ENCODE results near the gene INHBC.

Gene INHBC

DNA sequence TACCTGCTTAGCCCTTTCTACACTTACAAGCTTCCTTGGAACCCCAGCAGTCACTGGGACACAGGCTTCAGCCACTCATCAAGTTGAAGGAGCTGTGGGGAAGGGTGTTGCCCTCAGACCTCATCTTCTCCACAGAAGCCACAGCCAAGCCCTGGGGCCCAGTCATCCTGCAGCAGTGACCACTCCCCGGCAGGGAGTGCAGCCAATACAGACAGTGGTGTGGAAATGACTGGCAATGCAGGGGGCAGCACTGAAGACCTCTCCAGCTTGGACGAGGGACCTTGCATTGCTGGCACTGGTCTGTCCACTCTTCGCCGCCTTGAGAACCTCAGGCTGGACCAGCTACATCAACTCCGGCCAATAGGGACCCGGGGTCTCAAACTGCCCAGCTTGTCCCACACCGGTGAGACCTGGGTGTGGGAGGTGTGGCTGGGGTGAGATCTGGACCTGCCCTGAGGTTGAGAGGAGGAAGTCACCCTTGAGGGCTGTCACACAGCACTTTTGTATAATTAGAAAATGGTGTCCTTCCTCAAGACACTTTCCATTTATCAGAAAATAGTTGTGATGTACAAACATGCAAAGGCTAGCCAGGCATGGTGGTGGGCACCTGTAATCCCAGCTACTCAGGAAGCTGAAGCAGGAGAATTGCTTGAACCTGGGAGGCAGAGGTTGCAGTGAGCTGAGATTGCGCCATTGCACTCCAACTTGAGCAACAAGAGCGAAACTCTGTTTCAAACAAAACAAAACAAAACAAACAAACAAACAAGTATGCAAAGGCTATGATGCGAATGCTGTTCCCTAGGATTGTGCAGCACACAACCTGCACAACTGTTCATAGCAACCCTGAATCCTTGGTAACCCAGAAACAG is 34.9 kb downstream of the INHBC start:
- no peak for DNase-seq (ENCODE audit: low spot score)

DNA sequence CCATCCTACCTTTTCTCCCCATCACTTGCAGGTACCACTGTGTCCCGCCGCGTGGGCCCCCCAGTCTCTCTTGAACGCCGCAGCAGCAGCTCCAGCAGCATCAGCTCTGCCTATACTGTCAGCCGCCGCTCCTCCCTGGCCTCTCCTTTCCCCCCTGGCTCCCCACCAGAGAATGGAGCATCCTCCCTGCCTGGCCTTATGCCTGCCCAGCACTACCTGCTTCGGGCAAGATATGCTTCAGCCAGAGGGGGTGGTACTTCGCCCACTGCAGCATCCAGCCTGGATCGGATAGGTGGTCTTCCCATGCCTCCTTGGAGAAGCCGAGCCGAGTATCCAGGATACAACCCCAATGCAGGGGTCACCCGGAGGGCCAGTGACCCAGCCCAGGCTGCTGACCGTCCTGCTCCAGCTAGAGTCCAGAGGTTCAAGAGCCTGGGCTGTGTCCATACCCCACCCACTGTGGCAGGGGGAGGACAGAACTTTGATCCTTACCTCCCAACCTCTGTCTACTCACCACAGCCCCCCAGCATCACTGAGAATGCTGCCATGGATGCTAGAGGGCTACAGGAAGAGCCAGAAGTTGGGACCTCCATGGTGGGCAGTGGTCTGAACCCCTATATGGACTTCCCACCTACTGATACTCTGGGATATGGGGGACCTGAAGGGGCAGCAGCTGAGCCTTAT is 35.8 kb downstream of the INHBC start:
- no peak for DNase-seq (ENCODE audit: low spot score)

DNA sequence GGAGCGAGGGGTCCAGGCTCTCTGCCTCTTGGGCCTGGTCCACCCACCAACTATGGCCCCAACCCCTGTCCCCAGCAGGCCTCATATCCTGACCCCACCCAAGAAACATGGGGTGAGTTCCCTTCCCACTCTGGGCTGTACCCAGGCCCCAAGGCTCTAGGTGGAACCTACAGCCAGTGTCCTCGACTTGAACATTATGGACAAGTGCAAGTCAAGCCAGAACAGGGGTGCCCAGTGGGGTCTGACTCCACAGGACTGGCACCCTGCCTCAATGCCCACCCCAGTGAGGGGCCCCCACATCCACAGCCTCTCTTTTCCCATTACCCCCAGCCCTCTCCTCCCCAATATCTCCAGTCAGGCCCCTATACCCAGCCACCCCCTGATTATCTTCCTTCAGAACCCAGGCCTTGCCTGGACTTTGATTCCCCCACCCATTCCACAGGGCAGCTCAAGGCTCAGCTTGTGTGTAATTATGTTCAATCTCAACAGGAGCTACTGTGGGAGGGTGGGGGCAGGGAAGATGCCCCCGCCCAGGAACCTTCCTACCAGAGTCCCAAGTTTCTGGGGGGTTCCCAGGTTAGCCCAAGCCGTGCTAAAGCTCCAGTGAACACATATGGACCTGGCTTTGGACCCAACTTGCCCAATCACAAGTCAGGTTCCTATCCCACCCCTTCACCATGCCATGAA is 36.5 kb downstream of the INHBC start:
- DNase-seq (ENCODE audit: low spot score) = no peak

DNA sequence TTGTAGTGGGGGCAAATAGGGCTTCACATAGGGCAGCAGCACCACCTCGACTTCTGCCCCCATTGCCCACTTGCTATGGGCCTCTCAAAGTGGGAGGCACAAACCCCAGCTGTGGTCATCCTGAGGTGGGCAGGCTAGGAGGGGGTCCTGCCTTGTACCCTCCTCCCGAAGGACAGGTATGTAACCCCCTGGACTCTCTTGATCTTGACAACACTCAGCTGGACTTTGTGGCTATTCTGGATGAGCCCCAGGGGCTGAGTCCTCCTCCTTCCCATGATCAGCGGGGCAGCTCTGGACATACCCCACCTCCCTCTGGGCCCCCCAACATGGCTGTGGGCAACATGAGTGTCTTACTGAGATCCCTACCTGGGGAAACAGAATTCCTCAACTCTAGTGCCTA is 37.1 kb downstream of the INHBC start:
- no peak for DNase-seq (ENCODE audit: low spot score)

DNA sequence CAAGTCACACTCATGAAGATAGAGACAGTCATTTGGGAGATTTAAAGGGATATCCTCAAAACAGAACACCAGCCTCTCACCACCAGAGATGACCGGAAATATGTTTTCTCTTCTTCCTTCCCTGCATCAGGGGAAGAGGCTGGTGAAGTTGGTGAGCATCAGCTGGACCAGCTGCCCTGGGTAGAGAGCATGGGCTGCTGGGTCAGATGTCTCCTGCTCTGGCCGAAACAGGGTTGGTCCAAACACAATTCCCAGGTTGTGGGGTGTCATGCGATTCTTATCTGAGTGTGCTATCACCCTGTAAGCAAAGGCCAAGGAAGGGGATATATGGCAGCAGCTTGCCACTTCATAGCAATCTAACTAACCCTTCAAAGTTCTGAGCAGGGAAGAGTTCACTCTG is 37.8 kb downstream of the INHBC start:
- no peak for DNase-seq (ENCODE audit: low spot score)

DNA sequence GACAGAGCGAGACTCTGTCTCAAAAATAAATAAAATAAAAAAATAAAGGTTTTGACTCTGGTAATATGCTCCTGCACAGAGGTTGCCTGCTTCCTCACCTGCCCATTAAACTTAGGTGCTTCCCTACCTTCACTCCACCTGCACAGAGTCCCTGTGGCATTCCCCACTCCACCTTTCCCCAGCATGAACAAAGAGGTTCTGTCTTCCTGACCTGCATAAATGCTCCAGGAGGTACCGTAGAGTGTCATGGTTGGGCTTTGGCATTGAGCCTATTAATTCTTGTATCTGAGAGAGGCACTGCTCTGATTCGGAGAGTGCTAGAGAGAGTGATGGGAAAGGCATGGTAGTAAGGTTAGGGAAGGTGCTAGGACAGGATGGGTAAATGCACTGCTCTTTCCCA is 38.8 kb downstream of the INHBC start:
- DNase-seq (ENCODE audit: low spot score) = no peak

DNA sequence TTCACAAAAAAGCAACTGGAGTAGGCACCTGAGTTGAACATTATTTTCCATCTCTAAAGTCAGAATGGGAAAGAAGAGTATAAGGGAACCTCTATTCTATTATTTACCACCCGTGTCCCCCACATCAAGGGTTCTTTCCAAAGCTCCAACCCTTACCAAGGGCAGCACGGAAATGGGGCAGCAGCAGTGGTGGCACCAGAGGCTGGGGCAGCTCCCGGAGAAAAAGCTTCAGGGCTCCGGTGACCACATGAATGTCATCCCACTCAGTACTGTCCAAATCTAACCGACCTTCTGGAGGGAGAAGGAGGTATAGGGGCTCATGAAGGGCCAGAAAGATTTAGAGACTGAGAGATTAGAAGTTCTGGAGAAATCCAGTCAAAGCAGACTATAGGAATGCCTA is 39.3 kb downstream of the INHBC start:
- no peak for DNase-seq (ENCODE audit: low spot score)

DNA sequence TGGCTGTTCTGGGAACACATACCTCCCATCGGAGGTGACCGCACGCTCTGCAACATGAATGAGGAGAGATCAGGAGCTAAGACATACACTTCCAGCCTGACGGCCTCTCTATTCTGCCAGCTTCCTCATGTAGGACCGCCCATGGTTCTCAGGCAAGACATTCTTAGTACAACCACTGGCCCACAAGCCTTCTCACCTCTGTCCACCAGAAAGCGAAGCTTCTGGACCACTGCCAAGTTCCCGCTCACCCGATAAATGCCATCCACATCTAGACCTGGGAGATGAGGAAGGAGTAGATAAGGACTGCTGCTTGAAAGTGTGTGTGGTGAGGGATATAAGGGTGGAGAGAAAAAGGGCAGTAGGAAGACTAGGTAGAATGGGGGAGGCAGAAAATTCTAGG is 39.8 kb downstream of the INHBC start:
- DNase-seq (ENCODE audit: low spot score) = no peak

DNA sequence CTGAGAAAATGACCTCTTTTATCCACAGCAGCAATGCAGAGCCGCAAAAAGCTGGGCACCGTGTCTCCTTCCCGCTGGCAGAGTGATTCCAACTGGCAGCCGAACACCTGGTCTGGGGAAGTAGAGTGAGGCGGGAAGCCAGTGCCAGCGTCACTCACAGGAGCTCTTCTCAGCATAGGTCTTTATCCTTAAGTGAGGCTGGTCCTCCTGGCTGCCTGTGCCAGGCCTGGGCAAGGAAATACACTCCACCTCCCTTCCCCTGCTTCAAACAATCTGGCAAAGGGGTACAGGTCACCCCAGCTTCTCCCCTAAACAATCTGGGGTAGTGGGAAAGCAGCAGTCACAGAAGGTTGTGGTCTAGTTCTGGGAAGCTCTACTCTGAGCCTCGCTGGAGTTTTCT is 40.3 kb downstream of the INHBC start:
- DNase-seq (ENCODE audit: low spot score) = no peak

DNA sequence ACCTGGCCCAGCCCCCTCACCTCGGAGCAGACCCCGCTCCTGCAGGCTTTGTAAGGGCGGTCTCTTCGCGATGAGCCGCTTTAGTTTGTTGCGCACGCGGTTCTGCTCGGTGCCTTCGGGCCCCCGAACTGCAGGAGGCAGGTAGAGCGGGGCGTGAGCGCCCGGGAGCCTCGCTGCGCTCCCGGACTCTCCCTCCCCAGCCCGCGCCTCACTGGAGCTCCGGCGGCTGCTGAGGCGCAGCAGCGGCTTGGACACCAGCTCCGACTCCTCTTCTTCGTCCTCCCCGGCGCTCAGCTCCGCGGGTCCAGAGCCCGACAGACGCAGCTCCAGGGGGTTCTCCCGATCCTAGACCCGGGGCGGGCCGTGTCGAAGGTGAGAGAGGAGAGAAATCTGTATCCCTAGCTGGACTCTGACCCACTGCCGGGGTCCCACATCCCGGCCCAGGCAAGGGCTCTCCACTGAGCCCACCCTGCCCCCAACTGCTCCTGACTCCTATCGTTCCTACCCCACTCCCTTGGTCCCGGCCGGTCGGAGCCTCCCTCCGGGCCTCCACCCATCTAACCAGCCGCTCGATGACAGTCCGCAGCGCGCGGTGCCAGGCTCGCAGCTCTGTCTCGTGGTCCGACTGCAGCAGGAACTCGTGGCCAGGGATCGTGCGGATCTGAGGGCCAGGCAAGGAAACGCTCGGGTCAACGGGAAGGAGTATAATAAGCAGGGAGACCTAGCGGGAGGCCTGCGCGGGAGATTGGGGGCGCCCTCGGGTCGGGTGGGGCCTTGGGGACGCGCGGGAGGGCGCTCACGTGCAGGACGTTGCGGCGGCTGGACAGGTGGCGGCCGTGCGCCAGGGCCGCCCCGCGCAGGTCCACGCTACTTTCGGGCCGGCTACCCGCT is 40.9 kb downstream of the INHBC start:
- peak; percentile 71 for DNase-seq (ENCODE audit: low spot score)

DNA sequence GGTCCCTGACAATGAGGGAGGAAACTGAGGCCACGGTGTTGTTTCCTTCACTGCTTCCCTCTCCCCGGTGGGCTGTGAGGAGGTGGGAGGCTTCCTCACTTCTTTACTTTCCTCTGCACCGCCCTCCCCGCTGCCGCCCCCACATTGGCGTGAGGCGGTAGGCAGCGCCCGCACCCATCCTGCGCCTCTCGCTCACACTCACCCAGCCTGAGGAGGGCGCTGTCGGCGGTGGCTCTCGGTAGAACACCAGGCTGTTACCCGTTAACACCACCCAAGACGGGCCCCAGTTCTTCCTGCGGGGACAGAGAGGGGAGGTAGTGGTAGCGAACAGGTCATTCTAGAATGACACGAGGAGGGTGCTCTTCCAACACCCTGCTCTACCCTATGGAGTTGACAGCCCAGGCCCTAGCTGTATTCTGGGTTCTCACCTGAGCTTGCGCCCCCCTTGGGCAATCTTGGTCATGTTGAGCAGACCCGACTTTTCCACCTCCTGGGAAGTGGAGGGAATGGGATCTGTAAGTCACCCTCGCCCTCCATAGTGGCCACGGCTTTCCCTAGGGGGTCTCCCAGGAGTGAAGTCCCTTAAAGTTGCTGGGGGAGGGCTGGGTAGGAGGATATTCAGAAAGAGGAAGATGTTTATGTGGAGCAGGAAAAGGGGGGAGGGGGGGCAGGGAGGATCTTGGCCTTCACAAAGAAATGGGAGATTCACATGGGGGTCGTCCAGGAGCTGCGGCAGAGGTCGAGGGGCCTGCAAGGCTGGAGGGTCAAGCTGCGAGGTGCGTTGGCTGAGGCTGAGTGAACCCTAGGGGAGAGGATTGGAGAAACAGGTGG is 41.8 kb downstream of the INHBC start:
- DNase-seq (ENCODE audit: low spot score) = no peak

DNA sequence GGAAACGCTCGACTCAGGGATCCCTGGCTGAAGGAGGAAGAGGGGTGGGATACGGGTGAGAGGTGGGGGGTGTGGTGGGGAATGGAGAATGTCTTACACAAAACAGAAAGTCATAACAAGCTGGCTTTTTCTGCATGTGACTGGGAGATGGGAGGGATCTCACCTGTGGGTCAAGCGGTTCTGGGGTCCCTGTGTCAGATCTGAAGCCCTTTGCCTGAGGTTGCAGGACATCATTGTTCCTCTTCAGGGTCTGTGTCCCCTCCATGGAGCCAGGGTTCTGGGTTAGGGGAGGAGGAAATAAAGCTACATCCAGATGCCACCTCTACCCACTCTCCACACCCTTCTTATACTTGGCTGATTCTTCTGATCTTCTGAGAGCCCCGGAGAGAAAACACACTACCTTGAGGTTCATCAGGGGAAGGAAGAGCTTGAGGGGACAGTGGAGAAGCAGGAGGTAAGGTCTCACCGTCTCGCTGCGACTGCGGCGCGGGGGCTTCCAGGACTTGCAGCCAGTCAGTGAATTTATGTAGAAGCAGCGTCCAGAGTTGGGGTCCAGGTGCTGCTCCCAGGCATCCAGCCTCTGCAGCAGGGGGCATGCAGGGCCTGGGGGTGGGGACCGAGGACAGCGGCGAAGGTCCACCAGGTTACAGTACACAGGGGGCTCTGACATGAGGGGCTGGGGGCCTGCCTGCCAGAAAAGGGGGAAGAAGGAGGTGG is 42.6 kb downstream of the INHBC start:
- DNase-seq (ENCODE audit: low spot score) = no peak

DNA sequence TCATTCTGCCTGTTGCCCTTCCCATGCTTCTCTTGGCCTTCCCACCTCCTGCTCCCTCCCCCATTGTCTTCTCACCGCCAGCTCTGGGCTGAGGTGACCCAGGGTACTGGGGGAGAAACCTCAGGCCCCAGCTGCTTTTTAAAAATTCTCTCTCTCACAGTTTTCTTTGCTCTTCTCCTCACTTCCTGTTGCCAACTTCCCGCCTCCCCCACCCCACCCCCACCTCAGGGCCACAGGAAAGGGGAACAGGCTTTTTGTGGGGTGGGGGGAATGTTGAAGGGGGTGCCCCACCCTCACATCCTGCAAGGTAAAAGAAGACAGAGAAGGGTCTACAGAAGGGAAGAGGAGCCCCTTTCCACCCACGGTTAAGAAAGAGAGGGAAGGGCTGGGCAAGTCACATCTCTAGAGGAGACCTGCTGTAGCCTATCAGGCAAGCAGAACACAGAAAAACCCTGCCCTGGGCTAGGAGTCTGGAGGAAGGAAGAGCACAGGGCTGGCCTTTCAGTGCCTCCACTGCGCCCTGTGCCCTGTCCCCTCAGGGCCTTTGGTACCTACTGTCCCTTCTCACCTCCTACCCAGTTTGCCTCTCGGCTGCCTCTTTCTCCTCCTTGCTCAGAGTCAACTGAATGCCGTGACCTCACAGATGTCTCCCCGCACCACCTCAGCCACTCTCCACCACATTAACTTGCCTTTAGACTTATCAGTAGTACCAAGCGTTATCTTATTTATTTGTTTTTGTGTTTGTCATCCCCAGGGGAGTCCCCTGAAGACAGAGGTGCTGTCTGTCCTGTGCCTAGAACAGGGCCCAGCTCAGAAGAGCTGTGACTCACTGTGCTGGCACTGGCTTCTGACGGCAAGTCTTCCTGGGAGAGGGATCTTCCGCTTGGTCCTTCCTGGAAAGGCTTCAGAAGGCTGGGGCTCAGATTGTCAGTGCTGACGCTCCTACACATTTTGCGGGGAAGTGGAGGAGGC is 43.4 kb downstream of the INHBC start:
- DNase-seq (ENCODE audit: low spot score) = no peak

DNA sequence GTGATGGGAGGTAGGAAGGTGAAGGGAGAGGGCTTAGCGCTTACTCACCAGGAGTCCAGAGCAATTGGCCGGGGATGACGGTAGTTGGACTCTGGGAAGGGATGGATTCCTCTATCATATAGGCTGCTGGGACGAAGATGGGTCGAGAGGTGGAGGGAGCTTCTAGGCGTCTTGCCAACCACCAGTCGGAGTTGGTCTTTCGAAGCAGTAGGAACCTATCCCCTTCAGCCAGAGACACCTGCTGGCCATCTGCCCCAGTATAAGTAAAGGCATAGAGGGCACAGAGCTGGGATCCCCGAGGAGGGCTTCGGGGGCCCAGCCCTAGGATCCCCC is 44.4 kb downstream of the INHBC start:
- DNase-seq (ENCODE audit: low spot score) = no peak

DNA sequence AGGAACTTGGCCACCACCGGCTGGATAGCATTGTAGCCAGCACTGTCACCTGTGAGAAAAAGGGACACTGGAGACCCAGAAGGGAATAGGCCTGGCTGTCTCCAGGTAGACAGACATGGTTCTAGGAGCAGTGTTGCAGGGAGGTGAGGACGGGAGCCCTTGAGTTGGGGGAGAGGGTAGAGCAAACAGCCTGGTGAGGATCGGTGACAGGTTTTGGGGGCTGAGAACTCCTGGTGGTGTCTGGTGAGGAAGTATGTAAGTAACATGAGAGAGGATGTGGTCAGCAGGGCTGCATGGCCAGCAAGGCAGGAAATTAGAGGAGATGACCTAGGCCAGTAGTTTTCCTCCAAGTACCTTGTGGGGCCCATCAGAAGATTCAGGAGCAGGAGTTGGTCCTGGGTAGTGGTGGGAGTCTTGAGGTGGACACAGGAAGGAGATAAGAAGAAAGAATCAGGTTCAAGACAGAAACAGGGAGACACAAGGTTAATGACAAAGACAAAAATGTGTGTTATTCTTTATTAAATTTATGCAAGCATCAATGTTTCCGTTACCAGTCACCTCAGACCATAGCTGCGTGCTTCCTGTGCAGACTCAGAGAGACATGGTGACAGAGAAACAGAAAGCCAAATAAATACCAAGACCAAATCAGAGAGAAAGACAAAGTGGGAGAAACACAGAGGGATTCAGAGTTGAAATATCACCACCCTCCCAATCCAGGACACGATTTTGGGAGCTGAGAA is 45.0 kb downstream of the INHBC start, which contains the start of gene ARHGAP9:
Gene ARHGAP9 (minus strand): TSS at position 491 of the 740 bp plus-strand sequence. CDS start 460 bp downstream, at position 31.
- no peak for DNase-seq (ENCODE audit: low spot score)

DNA sequence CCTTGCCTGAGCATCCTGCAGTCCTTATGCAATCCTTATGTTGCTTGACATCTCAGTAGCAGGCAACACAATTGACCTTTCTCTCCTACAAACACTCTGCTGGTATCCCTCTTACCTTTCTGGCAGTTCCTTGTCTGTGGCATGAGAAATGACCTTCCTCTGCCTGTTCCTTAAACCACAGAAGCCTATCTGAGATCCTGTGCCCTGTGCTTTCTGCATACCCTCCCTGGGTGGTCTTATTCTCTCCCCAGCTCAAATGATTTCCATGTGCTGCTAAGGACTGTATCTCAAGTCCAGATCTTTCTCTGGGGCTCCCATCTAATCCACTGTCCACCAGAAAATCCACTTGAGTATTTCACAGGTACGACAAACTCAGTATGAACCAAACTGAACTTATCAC is 47.1 kb downstream of the INHBC start:
- DNase-seq (ENCODE audit: low spot score) = no peak

DNA sequence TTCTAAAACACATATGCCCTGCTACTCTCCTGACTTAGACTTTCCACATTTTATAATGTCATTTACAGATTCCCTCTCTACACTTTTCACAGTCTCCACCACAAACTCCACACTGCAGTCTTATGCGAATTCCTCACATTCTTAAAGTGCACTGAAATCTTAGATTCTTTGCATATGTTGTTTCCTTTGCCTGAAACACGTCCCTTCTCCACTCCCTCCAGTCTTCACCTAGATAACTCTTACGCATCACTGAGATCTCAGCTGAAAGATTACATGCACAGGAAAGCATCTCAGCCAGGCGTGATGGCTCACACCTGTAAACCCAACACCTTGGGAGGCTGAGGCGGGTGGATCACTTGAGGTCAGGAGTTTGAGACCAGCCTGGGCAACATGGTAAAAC is 48.9 kb downstream of the INHBC start:
- peak; percentile 48 for DNase-seq (ENCODE audit: low spot score)

DNA sequence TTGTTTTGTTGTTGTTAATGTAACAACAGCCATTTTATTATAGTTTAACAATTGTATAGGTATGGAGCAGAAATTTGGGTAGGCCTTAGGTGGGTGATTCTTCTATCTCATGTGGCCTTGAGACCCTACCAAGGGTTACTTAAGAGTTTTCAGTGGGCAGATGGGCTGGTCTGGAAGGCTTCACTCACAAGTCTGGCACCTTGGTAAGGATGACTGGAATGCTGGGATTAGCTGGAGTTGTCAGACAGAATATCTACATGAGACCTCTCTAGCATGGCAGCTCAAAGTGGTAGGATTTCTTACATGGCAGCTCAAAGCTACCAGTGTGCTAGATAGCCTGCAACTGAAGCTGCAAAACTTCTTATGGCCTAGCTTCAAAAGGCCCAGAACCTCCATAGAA is 51.1 kb downstream of the INHBC start:
- DNase-seq (ENCODE audit: low spot score) = no peak

Data from AG20443 (cell line).